GM19099 (cell line): Measurements from ENCODE around the gene LPAR4.

Experiments used
- POLR2A ChIP-seq: IDR thresholded peaks from 3 replicates; pipeline ENCODE4 v1.6.1; 2011; ENCODE audit warnings: low read depth; ENCODE audit not compliant: insufficient read length; ENCODE audit errors: extremely low read depth

The LPAR4 gene

GRCh38 chrX:78800114-78800513 is 52.6 kb downstream of the LPAR4 start:
- no peak for TF ChIP-seq POLR2A

DNA sequence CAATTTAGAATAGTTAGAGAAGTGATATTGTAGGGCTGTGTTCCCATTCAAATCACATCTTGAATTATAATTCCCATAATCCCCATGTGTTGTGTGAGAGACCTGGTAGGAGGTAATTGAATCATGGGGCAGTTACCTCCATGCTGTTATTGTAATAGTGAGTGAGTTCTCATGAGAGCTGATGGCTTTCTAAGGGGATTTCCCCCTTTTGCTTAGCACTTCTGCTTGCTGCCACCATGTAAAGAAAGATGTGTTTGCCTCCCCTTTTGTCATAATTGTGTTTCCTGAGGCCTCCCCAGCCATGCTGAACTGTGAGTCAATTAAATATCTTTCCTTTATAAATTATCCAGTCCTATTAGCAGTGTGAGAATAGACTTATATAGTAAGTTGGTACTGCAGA is 53.2 kb downstream of the LPAR4 start:
- no peak for TF ChIP-seq POLR2A

GRCh38 chrX:78801522-78801921 is 54.0 kb downstream of the LPAR4 start:
- no peak for TF ChIP-seq POLR2A
